Activated naive CD8-positive, alpha-beta T cell (primary cell): Measurements from ENCODE around the gene TMC8.
"Not testable (repeated sequence)": the region's sequence is repeated elsewhere in the genome, so short reads cannot be mapped to it uniquely, and the experiment has no call there.

Experiments used
- H3K27ac Mint-ChIP-seq: one replicate; pipeline ENCODE4 v1.8.0; 2021; ENCODE audit warnings: mixed read lengths
- H3K27me3 Mint-ChIP-seq: one replicate; pipeline ENCODE4 v1.8.0; 2021; ENCODE audit warnings: mixed read lengths
- H3K36me3 Mint-ChIP-seq: one replicate; pipeline ENCODE4 v1.8.0; 2021; ENCODE audit warnings: mixed read lengths
- H3K4me1 Mint-ChIP-seq: one replicate; pipeline ENCODE4 v1.8.0; 2021; ENCODE audit warnings: low read depth, mixed read lengths
- H3K4me3 Mint-ChIP-seq: one replicate; pipeline ENCODE4 v1.8.0; 2021; ENCODE audit warnings: mild to moderate bottlenecking, mixed read lengths
- H3K9me3 Mint-ChIP-seq: one replicate; pipeline ENCODE4 v1.8.0; 2021; ENCODE audit warnings: low read depth, mixed read lengths

The TMC8 gene

DNA sequence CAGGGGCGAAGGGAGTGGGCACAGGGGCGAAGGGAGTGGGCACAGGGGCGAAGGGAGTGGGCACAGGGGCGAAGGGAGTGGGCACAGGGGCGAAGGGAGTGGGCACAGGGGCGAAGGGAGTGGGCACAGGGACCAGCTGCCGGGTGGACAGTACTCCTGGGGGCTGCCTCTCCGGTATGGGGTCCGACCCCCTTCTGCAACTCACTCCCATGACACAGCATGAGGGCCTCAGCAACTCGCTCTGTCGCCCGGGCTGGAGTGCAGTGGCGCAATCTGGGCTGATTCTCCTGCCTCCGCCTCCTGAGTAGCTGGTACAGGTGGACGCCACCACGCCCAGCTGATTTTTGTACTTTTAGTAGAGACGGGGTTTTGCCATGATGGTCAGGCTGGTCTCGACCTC is 14.8 kb upstream of the TMC8 start:
- H3K9me3 Mint-ChIP-seq, H3K36me3 Mint-ChIP-seq, H3K4me3 Mint-ChIP-seq, H3K27me3 Mint-ChIP-seq, H3K27ac Mint-ChIP-seq: not testable (repeated sequence)
- H3K4me1 Mint-ChIP-seq = peaks cover 38% of the 10 kb centered on the region

DNA sequence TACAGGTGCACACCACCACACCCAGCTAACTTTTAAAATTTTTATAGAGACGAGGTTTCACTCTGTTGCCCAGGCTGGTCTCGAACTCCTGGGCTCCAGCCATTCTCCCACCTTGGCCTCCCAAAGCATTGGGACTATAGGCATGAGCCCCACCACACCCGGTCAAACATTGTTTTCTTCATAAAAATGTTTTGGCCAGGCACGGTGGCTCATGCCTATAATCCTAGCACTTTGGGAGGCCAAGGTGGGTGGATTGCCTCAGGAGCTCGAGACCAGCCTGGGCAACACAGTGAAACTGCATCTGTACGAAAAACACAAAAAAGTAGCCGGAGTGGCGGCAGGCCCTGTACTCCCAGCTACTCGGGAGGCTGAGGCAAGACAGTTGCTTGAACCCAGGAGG is 14.2 kb upstream of the TMC8 start:
- peaks cover 43% of the 10 kb centered on the region for H3K4me1 Mint-ChIP-seq

DNA sequence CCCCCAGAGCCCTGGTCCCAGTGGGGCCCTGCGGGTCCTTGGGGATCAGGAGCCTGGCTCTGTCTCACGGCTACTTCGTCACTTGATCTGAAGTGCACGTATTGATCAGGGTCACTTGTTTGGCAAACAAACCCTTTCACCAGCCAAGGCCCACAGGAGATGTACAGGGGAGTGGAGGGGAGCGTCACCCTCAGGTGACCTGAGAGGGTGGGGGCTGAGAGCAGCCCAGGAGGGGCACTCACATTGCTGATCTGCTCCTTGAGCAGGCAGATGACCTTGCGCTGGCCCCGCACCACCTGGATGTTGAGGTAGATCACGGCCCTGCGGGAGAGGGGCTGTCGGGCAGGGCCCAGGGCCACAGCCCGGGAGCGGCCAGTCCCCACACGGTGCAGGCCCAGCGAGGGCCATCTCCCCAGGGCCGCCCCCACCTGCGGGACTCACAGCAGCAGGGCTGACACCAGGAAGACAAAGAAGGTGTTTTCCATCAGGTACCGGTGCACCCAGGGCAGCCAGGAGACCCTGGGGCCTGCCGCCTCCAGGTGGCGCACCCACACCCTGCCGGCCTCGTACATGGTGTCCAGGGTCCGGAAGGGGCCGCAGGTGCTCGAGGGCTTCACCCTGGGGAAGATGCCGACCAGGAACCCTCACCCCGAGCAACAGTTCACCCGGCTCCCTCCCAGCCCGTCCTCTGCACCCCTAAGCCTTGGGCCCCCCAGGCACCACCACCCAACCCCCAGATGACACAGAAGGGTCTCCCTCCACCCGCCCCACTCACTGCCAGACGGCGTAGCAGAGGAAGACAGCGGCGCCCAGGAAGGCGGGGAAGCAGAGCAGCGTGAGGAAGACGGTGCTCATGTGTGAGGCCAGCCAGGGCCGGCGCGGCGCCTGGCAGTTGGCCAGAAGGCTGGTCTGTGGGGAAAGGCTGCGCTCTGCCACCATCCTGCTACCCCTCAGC is 13.3 kb upstream of the TMC8 start:
- no peaks in the 10 kb centered on the region for H3K9me3 Mint-ChIP-seq
- peak overlapping the region; percentile 41 for H3K27ac Mint-ChIP-seq
- H3K4me1 Mint-ChIP-seq = peaks cover 52% of the 10 kb centered on the region
- H3K36me3 Mint-ChIP-seq = peaks cover 2% of the 10 kb centered on the region
- H3K4me3 Mint-ChIP-seq = no peak overlapping the region
- no peaks in the 10 kb centered on the region for H3K27me3 Mint-ChIP-seq

More for the DNA sequence above, 14.2 kb upstream of the TMC8 start:
- Mint-ChIP-seq H3K4me3 (no peak overlapping the region), H3K36me3 (peaks cover 2% of the 10 kb centered on the region), H3K9me3 (no peaks in the 10 kb centered on the region), H3K27ac (no peak overlapping the region), H3K27me3 (no peaks in the 10 kb centered on the region)

DNA sequence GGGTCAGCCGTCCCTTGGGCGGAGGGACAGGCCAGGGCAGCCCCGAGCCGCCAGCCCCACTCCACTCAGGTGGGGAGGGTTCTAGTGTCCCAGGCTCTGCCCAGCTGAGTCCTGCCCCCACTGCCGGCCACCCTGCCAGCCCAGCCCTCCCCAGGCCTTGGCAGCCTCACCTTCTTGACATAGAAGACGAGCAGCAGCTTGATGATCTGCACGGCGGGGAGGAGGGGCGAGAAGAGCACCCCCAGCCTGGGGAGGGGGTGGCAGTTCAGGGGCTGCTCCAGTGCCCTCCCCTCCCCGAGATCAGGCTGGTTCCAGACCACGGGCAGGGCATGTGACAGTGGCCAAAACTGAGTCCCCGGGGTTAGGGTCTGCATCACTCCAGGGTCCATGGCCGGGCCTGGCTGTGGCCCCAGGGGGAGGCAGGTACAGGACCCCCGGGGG is 11.8 kb upstream of the TMC8 start:
- Mint-ChIP-seq H3K36me3 (peaks cover 9% of the 10 kb centered on the region), H3K4me1 (peaks cover 56% of the 10 kb centered on the region), H3K4me3 (no peak overlapping the region), H3K27ac (no peak overlapping the region), H3K9me3 (no peaks in the 10 kb centered on the region), H3K27me3 (no peaks in the 10 kb centered on the region)

DNA sequence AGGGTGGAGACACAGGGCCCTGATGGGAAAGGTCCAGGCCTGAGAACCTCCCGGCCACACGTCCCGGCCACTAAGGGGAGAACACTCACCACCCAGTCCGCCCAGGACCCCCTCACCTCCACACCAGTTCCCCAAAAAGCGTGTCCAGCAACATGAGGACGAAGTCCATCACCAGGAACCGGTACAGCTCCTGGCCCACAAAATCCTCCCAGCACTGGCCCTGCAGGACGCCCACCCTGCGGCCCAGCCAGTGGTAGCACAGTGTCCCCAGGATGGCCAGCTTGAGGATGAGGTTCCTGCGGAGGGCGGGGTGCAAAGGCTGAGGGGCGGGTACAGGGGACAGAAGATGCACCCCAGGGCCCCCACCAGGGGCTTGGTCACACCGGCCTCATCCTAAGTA is 10.0 kb upstream of the TMC8 start:
- no peak overlapping the region for H3K27ac Mint-ChIP-seq
- peaks cover 9% of the 10 kb centered on the region for H3K36me3 Mint-ChIP-seq
- peak overlapping the region; percentile 82 for H3K4me3 Mint-ChIP-seq
- peaks cover 53% of the 10 kb centered on the region for H3K4me1 Mint-ChIP-seq
- no peaks in the 10 kb centered on the region for H3K9me3 Mint-ChIP-seq
- no peaks in the 10 kb centered on the region for H3K27me3 Mint-ChIP-seq

DNA sequence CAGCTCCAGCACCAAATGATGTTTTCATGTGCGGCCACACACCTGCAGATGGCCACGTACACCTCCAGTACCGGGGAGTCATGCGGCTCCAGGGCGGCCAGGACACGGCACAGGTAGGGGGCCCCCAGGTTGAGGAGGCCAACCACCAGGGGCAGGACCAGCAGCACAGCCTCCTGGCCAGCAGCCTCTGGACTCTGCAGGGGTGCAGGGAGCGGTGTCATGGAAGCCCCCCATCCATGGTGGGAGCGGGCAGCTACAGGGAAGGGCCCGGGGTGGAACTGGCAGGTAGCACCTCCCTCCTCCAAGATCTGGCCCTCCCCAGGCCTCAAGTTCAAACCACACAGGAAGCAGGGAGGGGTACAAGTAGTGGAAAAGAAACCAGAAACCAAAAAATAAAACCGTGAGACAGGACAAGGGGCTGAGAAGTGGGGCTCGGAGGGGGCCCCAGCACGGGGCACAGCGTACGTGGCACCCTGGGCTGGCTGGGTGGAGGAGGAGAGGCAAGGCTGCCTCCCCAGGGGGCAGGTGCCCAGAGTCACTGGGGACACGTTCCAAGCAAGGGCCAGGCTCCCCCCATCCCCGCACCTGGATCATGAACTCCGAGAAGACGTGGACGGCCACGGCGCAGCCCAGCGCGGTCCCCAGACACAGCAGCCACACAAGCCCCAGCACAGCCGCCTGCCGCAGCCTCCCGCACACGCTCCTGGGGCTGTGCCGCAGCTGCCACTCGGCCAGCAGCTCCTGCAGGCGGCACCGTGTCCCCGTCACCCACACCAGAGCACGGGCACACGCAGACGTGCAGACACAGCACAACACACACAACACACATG is 9.4 kb upstream of the TMC8 start:
- peak overlapping the region; percentile 78 for H3K27ac Mint-ChIP-seq
- H3K4me3 Mint-ChIP-seq = peak overlapping the region; percentile 82
- H3K4me1 Mint-ChIP-seq = peaks cover 56% of the 10 kb centered on the region
- peaks cover 9% of the 10 kb centered on the region for H3K36me3 Mint-ChIP-seq
- H3K27me3 Mint-ChIP-seq = no peaks in the 10 kb centered on the region
- no peaks in the 10 kb centered on the region for H3K9me3 Mint-ChIP-seq

DNA sequence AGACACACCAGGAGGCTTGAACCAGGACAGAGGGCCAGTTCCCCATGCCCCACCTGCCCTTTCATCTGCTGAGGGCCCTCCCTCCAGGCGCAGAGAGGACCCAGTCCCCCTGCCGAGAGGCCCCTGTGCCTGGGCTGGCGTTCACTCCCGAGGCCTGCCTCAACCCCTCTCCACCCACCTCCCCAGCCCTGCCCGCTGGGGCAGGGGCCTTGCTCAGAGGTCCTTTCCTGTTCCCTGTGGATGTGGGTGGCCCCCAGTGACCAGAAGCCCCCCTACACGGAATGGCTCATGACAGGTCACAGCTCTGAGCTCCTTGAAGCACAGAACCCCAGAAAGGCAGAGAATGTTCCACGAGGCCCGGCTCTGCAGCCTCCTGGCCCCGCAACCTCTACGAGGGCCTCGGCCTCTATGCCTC is 8.8 kb upstream of the TMC8 start:
- Mint-ChIP-seq H3K36me3 (peaks cover 9% of the 10 kb centered on the region), H3K27ac (peak overlapping the region; percentile 78), H3K4me3 (peak overlapping the region; percentile 82), H3K27me3 (no peaks in the 10 kb centered on the region), H3K4me1 (peaks cover 60% of the 10 kb centered on the region), H3K9me3 (no peaks in the 10 kb centered on the region)

DNA sequence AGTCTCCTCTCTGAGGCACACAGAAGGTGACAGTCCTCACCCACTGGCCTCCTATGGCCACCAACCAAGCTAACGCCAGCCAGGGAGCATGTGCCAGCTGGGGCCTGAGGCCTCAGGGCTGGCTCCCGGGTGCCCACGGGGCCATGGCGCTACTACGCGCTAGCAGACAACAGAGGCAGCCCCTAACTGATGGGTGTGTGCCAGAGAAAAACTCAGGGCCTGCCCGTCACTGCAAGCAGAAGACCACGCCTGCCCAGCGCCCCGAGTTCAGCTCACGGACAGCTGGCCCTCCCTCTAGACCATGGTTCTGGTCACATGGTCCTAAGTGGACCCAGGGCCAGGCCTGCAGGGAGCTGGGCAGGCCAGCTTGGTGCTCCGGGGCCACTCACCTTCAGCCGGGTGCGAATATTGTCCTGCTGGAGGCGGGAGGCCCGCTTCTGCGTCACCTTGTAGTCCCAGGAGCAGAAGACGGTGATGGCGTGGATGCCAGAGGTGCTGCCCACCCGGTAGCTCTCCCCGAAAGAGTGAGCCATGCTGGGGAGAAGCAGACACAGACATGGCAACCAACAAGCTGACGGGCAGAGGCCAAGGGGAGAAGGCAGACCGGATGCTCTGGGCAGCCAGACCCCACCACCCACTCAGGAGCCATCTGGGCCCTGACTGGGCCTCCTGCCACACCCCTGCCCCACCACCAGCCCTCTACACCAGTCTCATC is 8.2 kb upstream of the TMC8 start:
- Mint-ChIP-seq H3K36me3 (peaks cover 9% of the 10 kb centered on the region), H3K4me1 (peaks cover 61% of the 10 kb centered on the region), H3K4me3 (peak overlapping the region; percentile 82)

DNA sequence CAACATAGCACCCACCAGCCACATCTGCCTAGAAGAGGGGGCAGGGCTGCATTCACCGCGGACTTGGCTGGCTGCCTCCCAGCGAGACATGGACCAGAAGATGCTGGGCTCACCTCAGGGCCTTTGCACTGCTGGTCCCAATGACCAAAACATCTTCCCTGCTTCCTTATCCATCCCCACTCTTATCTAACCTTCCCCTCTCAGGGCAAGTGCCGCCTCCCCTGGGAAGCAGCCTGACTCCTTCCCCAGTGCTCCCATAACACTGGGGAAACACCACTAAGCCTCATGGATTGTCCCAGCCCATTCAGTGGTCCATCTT is 7.7 kb upstream of the TMC8 start:
- Mint-ChIP-seq H3K36me3 (peaks cover 9% of the 10 kb centered on the region), H3K4me1 (peaks cover 57% of the 10 kb centered on the region), H3K27ac (peak overlapping the region; percentile 76), H3K27me3 (no peaks in the 10 kb centered on the region), H3K4me3 (peak overlapping the region; percentile 82), H3K9me3 (no peaks in the 10 kb centered on the region)

More for the DNA sequence above, 8.2 kb upstream of the TMC8 start:
- H3K27ac Mint-ChIP-seq = peak overlapping the region; percentile 78
- H3K27me3 Mint-ChIP-seq = no peaks in the 10 kb centered on the region
- no peaks in the 10 kb centered on the region for H3K9me3 Mint-ChIP-seq

DNA sequence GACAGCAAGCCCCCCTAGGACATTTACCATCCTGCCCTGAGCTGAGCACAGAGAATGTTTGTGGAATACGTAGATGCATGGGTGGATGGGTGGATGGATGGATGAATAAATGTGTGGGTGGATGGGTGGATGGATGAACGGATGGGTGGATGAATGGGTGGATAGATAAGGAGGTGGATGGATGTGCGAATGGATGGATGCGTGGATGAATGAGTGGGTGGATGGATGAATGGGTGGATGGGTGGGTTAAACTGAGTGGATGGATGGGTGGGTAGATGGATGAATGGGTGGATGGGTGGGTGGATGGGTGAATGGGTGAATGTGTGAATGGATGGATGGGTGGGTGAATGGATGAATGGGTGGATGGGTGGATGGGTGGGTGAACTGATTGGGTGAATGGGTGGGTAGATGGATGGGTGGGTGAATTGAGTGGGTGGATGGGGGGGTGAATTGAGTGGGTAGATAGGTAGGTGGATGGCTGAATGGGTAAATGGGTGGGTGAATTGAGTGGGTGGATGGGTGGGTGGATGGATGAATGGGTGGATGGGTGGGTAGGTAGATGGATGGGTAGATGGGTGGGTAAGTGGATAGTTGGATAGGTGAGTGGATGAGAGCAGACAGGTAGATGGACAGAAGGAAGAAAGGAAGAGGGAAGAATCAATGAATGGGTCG is 7.2 kb upstream of the TMC8 start:
- Mint-ChIP-seq H3K4me1 (peaks cover 54% of the 10 kb centered on the region), H3K27me3 (no peaks in the 10 kb centered on the region), H3K4me3 (peak overlapping the region; percentile 82), H3K9me3 (no peaks in the 10 kb centered on the region), H3K27ac (peak overlapping the region; percentile 88), H3K36me3 (peaks cover 8% of the 10 kb centered on the region)

DNA sequence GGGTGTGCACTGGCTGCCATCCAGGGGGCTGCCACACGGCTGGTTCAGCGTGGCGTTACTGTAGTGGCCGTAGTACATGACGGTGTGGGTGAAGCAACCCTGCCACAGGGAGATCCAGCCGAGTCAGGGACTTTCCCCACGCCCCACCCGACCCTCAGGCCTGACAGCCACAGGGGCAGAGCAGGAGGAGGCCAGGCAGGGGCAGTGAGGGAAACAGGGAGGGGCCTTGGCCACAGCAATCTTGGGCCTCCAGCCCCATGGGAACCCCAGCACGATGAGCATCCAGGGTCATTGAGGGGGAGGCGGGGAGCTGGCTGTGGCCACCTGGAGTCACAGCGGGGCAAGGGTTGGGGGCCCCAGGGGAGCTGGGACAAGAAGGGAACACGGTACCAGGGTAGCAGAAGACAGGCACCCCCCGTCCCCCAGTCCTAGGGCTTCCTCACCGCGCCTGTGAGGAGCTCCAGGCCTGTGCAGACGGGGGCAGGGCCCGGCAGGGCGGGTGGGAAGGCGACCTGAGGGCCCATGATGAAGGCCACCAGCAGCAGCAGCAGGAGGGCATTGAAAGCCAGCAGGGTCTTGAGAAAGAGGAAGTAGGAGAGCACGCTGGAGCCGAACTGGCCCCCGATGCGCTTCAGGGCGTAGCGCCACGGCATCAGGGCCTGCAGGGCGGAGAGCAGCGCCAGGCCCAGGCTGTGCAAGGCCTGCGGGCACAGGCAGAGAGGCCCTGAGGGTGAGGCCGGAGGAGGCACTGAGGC is 6.3 kb upstream of the TMC8 start:
- Mint-ChIP-seq H3K9me3 (no peaks in the 10 kb centered on the region), H3K27ac (peak overlapping the region; percentile 88), H3K36me3 (peaks cover 8% of the 10 kb centered on the region), H3K4me3 (peak overlapping the region; percentile 76), H3K4me1 (peaks cover 59% of the 10 kb centered on the region), H3K27me3 (no peaks in the 10 kb centered on the region)

DNA sequence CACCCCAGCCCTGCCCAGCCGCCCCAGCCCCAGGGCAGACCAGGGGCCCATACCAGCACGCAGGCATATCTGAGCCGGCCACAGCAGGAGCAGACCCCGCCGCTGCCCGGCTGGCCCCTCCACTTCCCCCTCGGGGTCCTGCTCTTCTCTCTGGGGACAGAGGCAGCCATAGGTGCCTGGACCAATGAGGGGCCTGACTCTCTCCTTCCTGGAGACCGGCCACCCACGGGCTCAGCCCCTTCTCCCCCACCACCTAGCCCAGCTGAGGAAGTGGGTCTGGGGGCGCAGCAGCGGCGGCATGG is 5.8 kb upstream of the TMC8 start:
- peaks cover 8% of the 10 kb centered on the region for H3K36me3 Mint-ChIP-seq
- no peak overlapping the region for H3K27ac Mint-ChIP-seq
- H3K27me3 Mint-ChIP-seq = no peaks in the 10 kb centered on the region

DNA sequence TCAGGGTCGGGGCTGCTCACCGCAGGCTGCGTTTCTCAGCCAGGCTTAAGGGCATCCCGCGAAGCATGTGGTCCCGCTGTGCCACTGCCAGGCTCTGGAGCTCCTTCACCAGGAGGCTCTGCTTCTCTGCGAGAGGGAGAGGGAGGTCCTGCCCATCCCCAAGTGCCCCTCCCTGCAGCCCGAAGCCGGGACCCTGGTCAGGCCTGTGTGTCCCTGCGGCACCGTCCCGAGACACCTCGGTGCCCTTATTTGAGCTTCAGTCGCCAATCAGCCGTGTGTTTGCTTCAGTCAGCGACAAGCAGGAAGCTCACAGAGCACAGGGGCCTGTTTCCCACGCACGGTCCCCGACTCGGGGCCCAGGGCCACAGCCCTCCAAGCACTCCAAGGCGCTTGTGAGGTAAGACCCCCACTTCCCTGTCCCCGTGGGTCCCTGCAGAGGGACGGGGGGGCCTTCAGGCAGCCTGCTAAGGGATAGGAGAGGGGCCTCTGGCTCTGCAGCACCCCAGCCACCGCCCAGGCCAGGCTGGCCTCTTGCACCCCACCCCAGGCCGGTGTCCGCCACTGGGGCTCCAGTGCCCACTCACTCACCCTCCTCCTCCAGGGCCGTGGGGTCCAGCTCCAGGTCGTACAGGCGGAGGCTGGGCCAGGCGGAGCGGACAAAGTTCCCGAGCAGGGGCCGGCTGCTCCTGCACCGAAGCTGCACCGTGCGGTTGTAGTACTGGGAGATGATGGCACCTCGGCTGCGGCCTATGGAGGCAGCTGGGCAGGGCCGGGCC is 5.2 kb upstream of the TMC8 start:
- Mint-ChIP-seq H3K36me3 (peaks cover 8% of the 10 kb centered on the region), H3K4me3 (peak overlapping the region; percentile 47), H3K27me3 (no peaks in the 10 kb centered on the region), H3K4me1 (peaks cover 65% of the 10 kb centered on the region), H3K27ac (no peak overlapping the region), H3K9me3 (no peaks in the 10 kb centered on the region)

More for the DNA sequence above, 5.8 kb upstream of the TMC8 start:
- no peaks in the 10 kb centered on the region for H3K9me3 Mint-ChIP-seq
- H3K4me1 Mint-ChIP-seq = peaks cover 62% of the 10 kb centered on the region
- H3K4me3 Mint-ChIP-seq = peak overlapping the region; percentile 47
